Retinal pigment epithelial cell (primary cell): ENCODE results near the gene RBM5.

Experiments
- DNase-seq: peaks from one replicate; pipeline ENCODE4 v3.0.0-alpha.2; 2010; ENCODE audit warnings: low read depth
- H3K4me3 ChIP-seq: 2 replicates; pipeline ENCODE4 v1.5.1; 2011; ENCODE audit warnings: mild to moderate bottlenecking, low read length, control low read depth, moderate library complexity
- TF ChIP-seq, protein P1 (sequence below): conservative IDR thresholded peaks from 2 replicates; pipeline ENCODE4 v1.5.1; 2011; ENCODE audit warnings: low read depth, low read length, control low read depth, inconsistent platforms

RBM5 gene

DNA sequence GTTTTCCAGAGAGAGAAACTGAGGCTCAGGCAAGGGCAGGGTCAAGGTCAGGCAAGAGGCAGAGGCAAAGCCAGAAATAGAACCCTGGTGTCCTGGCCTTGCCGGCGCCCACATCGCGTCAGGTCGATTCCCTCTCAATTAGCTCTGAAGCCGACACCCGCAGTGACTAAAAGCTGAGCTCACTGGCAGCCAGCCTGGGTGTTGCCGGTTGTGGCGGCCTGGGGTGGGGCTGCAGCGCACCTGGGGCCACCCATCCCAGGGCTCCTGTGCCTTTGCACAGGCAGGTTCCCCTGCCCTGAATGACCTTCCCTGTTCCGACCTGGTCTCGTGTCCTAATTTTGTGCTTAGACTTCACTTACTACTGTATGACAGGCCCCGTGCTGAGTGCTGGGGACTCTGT, 72.6 kb downstream of the RBM5 start:
- H3K4me3 ChIP-seq, result no peak overlapping the region
- TF ChIP-seq, protein P1, sequence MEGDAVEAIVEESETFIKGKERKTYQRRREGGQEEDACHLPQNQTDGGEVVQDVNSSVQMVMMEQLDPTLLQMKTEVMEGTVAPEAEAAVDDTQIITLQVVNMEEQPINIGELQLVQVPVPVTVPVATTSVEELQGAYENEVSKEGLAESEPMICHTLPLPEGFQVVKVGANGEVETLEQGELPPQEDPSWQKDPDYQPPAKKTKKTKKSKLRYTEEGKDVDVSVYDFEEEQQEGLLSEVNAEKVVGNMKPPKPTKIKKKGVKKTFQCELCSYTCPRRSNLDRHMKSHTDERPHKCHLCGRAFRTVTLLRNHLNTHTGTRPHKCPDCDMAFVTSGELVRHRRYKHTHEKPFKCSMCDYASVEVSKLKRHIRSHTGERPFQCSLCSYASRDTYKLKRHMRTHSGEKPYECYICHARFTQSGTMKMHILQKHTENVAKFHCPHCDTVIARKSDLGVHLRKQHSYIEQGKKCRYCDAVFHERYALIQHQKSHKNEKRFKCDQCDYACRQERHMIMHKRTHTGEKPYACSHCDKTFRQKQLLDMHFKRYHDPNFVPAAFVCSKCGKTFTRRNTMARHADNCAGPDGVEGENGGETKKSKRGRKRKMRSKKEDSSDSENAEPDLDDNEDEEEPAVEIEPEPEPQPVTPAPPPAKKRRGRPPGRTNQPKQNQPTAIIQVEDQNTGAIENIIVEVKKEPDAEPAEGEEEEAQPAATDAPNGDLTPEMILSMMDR, result no peak
- DNase-seq, result no peak

DNA sequence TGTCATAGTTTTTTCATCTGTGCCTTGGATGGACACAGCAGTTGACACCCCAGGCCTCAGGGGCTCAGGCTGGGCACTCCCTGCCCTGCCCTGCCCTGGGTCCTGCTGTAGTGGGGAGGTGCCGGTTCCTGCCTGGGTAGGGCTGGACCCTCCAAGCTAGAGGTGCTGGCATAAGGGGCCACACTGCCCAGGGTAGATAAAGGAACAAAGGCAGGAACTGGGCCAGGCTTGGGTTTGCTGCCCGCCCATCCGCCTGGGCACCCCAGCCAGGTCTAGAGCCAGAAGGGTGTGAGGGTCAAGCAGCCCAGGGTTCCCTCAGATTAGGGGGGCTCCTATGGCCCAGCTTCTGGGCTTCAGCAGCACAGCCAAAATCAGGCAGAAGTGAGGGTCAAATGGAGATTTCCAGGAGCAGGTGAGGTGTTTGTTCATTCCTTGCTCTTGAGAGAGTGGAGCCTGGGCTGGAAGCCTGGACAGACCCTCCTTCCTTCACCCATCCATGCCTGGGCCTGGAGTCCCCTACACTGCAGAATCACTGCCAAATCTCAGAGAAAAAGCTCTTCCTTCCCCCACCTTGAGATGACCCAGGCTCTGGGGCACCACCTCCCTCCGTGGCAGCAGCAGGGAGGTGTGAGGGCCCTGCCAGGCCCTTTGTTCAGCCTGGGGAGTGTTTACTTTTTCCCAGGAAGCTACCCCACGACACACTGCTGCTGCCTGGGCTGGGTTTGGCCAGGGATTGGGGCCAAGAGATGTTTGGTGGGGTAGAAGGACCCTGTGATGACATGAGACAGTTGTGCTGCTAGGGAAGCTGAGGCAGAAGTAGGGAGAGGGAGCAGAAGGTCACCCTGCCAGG, 73.5 kb downstream of the RBM5 start:
- TF ChIP-seq, protein P1, result no peak
- DNase-seq, result no peak
- H3K4me3 ChIP-seq, result no peak overlapping the region

DNA sequence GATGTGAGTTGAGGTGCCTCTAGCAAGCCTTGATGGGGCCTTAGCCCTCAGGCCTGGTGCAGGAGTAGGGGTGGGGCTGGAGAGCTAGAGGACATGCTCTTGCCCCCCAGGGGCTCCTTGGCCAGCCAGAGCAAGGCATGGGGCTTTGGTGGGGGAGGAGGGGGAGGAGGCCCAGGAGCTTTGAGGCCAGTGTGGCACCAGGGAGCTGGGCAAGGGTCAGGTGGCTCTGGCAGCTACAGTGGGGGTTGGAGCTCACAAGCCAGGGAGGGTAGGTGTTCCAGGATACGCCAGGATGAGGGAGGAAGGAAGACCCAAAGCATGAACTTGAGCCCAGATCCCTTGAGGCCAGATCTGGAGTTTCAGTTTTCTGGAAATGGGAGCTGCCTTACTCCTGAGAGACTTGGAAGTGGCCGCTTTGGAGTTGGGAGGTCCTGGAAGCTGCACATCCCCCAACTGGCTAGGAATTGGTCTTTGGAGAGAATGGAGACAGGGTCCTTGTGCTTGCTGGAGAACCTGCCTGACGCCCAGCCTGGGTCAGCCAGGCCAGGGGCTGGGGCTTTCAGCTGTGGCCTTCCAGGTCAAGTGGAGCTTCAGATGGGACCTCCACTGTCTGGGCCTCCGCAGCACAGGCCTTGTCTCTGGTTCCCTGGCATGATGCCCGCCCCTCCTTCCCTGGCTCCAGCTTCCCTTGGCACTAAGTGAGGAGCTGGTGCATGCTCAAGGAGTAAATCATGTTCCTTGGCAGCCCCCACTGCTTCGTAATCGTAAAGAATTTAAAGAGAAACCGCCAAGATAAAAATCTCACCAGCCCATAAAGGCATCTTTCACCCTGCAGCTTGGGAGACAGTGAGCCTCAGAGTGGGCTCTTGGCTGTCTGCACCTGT, 75.1 kb downstream of the RBM5 start:
- H3K4me3 ChIP-seq, result no peak overlapping the region
- DNase-seq, result peak; percentile 92
- TF ChIP-seq, protein P1, result no peak

DNA sequence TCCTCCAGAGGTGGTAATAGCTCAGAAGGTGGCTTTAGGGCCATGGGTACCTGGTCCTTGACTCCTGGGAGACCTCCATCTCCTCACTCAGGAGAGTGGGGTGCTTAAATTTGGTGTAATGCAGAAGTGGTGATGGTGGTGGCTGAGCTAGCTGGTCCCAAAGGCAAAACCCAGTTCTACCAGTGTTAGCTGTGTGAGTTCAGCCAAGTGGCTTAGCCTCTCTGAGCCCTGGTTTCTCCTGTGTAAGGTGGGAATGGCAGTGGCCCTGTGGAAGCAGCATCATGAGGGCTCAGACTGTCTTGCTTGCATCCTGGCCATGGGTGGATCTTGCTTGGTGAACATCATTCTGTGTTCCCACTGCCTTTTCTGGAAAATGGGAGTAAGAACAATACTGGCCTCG, 75.8 kb downstream of the RBM5 start:
- no peak for DNase-seq
- no peak overlapping the region for H3K4me3 ChIP-seq
- TF ChIP-seq, protein P1, result no peak

DNA sequence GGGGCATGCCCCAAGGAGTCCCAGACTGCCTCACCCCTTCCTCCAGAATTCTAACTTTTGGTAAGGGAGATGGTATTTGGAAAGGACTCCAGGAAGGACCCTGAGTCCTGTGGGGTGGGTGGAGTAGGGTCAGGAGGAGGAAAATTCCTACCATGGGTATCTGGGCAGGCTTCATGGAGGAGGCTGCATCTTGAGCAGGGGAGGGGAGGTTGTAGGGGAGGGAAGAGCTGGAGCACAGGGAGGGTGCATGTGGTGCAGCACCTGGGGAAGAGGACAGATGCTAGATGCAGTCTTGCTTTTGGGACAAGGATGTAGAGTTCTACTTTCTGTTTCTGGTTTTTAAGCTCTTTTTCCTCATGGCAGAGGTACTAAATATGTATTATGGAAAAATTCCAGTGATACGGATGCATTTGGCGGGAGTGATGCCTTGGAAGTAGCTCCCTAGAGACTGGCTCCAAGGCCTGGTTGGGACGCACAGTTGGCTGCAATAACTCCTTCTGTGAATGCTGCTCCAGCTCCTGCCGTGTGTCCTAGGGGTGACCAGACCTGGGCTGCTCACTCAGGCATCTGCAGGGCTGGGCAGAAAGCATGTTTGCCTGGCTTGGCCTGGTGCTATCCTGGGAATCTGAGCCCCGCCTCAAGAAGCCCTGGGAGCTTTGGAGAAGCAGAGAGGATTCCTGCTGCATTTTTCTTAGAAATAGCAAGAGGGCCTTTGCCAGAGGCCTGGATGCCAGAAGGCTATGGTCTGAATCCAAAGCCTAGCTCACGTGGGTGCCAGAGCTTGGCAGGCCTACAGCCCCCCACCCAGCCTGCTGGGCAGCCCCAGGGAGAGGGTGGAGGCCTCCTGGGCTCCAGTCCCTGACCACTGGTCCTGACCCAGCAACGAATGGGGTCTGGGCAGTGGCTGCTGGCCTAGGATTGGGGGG, 76.5 kb downstream of the RBM5 start:
- no peak overlapping the region for H3K4me3 ChIP-seq
- peak; percentile 78 for DNase-seq

More for the DNA sequence above, 76.5 kb downstream of the RBM5 start:
- TF ChIP-seq, protein P1, result no peak
